ENCODE results near the gene SPG7.
"Not testable (repeated sequence)": the region's sequence is repeated elsewhere in the genome, so short reads cannot be mapped to it uniquely, and the experiment has no call there.

DNA sequence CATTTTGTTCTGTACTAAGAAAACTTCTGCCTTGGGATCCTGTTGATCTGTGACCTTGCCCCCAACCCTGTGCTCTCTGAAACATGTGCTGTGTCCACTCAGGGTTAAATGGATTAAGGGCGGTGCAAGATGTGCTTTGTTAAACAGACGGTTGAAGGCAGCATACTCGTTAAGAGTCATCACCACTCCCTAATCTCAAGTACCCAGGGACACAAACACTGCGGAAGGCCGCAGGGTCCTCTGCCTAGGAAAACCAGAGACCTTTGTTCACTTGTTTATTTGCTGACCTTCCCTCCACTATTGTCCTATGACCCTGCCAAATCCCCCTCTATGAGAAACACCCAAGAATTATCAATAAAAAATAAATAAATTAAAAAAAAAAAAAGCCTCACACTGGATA lies 44.9 kb upstream of the SPG7 start:
- not testable (repeated sequence) for TF ChIP-seq POLR2A, CTCF (IDR thresholded peaks at IDR 0.05)
